CD14-positive monocyte (primary cell): Measurements from ENCODE around the gene HMX1. TPM values are rescaled to one million over a fixed set of nuclear protein-coding genes. Genes with fewer than 3 reads are reported as not detected.

Source experiments
- DNase-seq, 3 donors: peaks; one replicate each; pipeline ENCODE4 v3.0.0-alpha.2; 2011 to 2022
- H2AFZ ChIP-seq: 2 replicates; pipeline ENCODE4 v1.6.0; 2012; ENCODE audit warnings: mild to moderate bottlenecking, low read depth, low read length, inconsistent platforms; ENCODE audit not compliant: insufficient read depth, poor library complexity, severe bottlenecking
- H3K27ac ChIP-seq, 2 donors: 1 replicate in 1 of 2; 2 replicates in 1 of 2; pipeline ENCODE4 v1.5.1; 2012 to 2013; ENCODE audit warnings: low read length in 2 of 2, control low read depth in 1 of 2, inconsistent platforms in 1 of 2, low read depth in 1 of 2, mild to moderate bottlenecking in 1 of 2
- H3K27me3 ChIP-seq, 2 donors: one replicate each; pipeline versions ENCODE4 v1.6.0 to v1.6.1; 2011 to 2013; ENCODE audit warnings: low read length in 2 of 2; ENCODE audit not compliant: control insufficient read depth in 2 of 2, insufficient read depth in 2 of 2
- H3K36me3 ChIP-seq, 2 donors: replicated peaks in 1 of 2; 1 replicate in 1 of 2; 2 replicates in 1 of 2; pipeline versions ENCODE4 v1.5.1 to v1.6.1; 2012 to 2013; ENCODE audit warnings: low read length in 2 of 2, control low read depth in 1 of 2, inconsistent platforms in 1 of 2, mild to moderate bottlenecking in 1 of 2; ENCODE audit not compliant: insufficient read depth in 2 of 2, control insufficient read depth in 1 of 2
- H3K4me1 ChIP-seq, 2 donors: 1 replicate in 1 of 2; 2 replicates in 1 of 2; pipeline versions ENCODE4 v1.5.1 to v1.6.1; 2012 to 2013; ENCODE audit warnings: low read length in 2 of 2, control low read depth in 1 of 2, inconsistent platforms in 1 of 2, mild to moderate bottlenecking in 1 of 2, moderate library complexity in 1 of 2; ENCODE audit not compliant: insufficient read depth in 2 of 2, control insufficient read depth in 1 of 2
- H3K4me2 ChIP-seq: replicated peaks from 2 replicates; pipeline ENCODE3; 2012; ENCODE audit warnings: low read length, moderate library complexity, mild to moderate bottlenecking; ENCODE audit not compliant: poor library complexity, severe bottlenecking; ENCODE audit errors: extremely low read depth
- H3K4me3 ChIP-seq, 3 experiments: fragments of 200-600 bp in 1 of 3; sonication (generic) in 1 of 3; replicated peaks in 1 of 3; 1 replicate in 2 of 3; 2 replicates in 1 of 3; pipeline ENCODE4 v1.5.1; 2011 to 2013; ENCODE audit warnings: low read length in 3 of 3, mild to moderate bottlenecking in 3 of 3, control low read depth in 2 of 3, low read depth in 2 of 3, inconsistent platforms in 1 of 3, moderate library complexity in 1 of 3
- H3K79me2 ChIP-seq: 2 replicates; pipeline ENCODE4 v1.6.0; 2012; ENCODE audit warnings: mild to moderate bottlenecking, control low read depth, inconsistent platforms, low read length, moderate library complexity; ENCODE audit not compliant: insufficient read depth
- H3K9ac ChIP-seq: 2 replicates; pipeline ENCODE4 v1.6.0; 2017; ENCODE audit warnings: low read length, mild to moderate bottlenecking; ENCODE audit not compliant: insufficient read depth, poor library complexity, severe bottlenecking
- H3K9me3 ChIP-seq, 2 donors: replicated peaks in 1 of 2; 1 replicate in 1 of 2; 2 replicates in 1 of 2; pipeline versions ENCODE4 v1.5.1 to v1.6.1; 2012 to 2013; ENCODE audit warnings: low read length in 2 of 2, control low read depth in 1 of 2; ENCODE audit not compliant: control insufficient read depth in 1 of 2, insufficient read depth in 1 of 2
- H4K20me1 ChIP-seq: 2 replicates; pipeline ENCODE4 v1.6.0; 2012; ENCODE audit warnings: mild to moderate bottlenecking, low read length, control low read depth, moderate library complexity; ENCODE audit not compliant: insufficient read depth
- H3K27ac Mint-ChIP-seq, 7 donors: one replicate each; pipeline ENCODE4 v1.8.0; 2020; ENCODE audit warnings: mild to moderate bottlenecking in 7 of 7, mixed read lengths in 7 of 7, moderate library complexity in 6 of 7, inconsistent platforms in 2 of 7
- H3K27me3 Mint-ChIP-seq, 3 donors: one replicate each; pipeline ENCODE4 v1.8.0; 2021 to 2022; ENCODE audit warnings: low read depth in 3 of 3, mild to moderate bottlenecking in 3 of 3, mixed read lengths in 3 of 3, moderate library complexity in 3 of 3, inconsistent platforms in 1 of 3
- H3K36me3 Mint-ChIP-seq, 2 donors: one replicate each; pipeline ENCODE4 v1.8.0; 2020; ENCODE audit warnings: mixed read lengths in 2 of 2, inconsistent platforms in 1 of 2, mild to moderate bottlenecking in 1 of 2
- H3K4me1 Mint-ChIP-seq: one replicate; pipeline ENCODE4 v1.8.0; 2020; ENCODE audit warnings: mild to moderate bottlenecking, mixed read lengths
- H3K4me3 Mint-ChIP-seq, 2 donors: one replicate each; pipeline ENCODE4 v1.8.0; 2020; ENCODE audit warnings: mild to moderate bottlenecking in 2 of 2, mixed read lengths in 2 of 2, moderate library complexity in 1 of 2
- H3K9me3 Mint-ChIP-seq, 7 donors: one replicate each; pipeline ENCODE4 v1.8.0; 2020 to 2022; ENCODE audit warnings: mixed read lengths in 7 of 7, mild to moderate bottlenecking in 6 of 7, moderate library complexity in 6 of 7, inconsistent platforms in 2 of 7
- WGBS: methylation state at CpG from one replicate; pipeline ENCODE4 v1.1.5; 2013; ENCODE audit warnings: missing lambda C conversion rate; ENCODE audit not compliant: insufficient coverage; 5-methylcytosine and 5-hydroxymethylcytosine counted together
- intact Hi-C, 2 donors: fragments of 100-400 bp; cut with micrococcal nuclease; formaldehyde crosslinking; loops; one replicate each; pipeline versions ENCODE4 v1.15.0 to v1.15.1; 2023
- polyA plus RNA-seq, 3 donors: library from polyadenylated mRNA; depleted of rRNA in 1 of 3; unstranded in 2 of 3; stranded (reverse) in 1 of 3; fragments of 300-500 nt in 2 of 3; fragments of >200 nt in 1 of 3; fragmentation: Illumina TruSeq in 2 of 3; gene quantifications; 1 replicate in 2 of 3; 2 replicates in 1 of 3; pipeline ENCODE4 v1.2.3, GENCODE V29; 2012 to 2021
- TF ChIP-seq, protein P1 (sequence below): fragments of 200-600 bp; IDR thresholded peaks from one replicate; pipeline ENCODE4 v1.8.0; 2022; ENCODE audit warnings: antibody characterized with exemption, mild to moderate bottlenecking

Gene HMX1
- polyA plus RNA-seq, 3 donors = not detected

DNA sequence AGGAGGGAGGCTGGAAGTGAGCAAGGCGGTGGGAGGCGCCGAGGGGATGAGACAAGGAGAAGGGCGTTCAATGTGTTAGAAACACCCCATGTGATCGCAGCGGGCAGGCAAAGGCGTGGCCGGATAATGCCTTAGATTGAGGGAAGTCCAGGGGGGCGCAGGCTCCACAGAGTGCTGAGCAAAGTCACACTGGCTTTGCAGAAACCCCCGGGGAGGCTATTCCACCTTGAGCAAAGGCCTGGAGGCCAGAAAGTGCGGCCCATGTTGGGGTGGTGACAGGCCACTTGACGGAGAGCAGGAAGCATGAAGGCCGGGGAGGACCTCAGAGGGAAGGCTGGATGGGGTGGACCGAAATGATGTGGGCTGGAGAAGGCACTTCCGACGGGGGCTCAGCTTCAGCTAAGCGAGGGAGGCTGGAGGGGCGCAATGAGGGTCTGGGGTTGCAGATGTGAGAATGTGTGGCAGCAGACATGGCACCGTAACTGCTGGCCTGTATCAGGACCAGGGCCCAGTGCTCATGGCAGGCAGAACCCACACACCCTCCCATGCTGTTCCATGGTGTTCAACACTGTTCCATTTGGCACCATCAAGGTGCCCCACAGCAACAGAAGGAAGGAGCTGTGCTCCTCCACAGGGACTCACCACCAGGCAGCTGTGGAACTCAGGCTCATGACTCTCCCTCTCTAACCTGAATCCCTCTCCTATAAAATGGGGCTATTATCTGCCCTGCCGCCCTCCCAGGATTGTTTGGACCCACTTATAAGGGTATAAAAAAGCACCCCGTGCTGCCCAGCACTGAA, 50.3 kb downstream of the HMX1 start:
- no peaks in the 10 kb centered on the region for H3K36me3 Mint-ChIP-seq
- DNase-seq = no peak

DNA sequence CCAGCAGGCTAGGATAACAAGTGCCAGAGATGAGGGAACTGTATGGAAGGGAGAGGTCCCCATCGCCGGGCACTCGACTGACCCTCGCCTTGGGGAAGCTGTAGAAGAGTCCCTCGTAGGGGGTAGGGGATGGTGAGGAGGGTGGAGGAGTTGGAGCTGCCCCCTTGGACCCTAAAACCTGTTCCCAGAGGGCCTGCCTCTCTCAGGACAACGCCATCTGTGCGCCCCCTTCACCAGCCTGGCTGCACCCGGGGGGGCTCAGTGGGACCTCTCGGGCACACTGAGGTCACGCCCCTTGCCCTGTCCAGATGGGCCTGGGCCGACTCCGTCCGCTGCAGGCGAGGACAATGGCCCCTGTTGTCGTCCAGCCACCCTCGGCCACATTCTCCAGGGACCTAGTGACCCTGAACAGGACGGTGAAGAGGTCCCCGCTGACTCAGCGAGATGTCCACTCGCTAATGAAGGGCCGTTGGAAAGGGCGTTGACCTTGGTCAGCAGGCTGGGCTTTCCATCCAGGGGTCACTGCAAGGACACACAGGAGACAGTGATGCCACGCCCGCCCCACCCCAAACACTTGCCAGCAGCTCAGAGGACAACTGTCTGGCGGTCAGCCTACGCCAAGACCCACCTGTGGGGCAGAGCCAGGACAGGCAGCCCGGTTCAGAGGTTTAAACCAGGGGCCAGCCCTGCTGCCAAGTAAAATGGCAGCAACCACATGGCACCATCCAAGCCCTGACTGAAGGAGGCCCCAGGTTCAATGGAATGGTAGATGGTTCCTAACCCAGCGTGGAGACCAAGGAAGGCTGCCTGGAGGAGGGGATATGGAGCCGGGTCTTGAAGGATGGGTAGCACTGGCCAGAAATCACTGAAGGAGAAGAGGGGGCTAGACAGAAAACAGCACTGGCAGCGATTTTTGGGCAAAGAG, 51.2 kb downstream of the HMX1 start:
- Histone ChIP-seq H3K4me3 (no peak overlapping the region), H3K4me1 (no peaks in the 10 kb centered on the region), H3K4me2 (no peak overlapping the region), H3K27ac (no peak overlapping the region), H4K20me1 (no peaks in the 10 kb centered on the region), H3K9me3 (no peaks in the 10 kb centered on the region), H3K79me2 (no peaks in the 10 kb centered on the region), H3K9ac (no peak overlapping the region), H2AFZ (no peak overlapping the region), H3K36me3 (no peaks in the 10 kb centered on the region), H3K27me3 (no peaks in the 10 kb centered on the region)
- Mint-ChIP-seq H3K27me3 (peaks cover 12 to 18% (median 13%) of the 10 kb centered on the region in 3 donors), H3K36me3 (no peaks in the 10 kb centered on the region), H3K4me1 (no peaks in the 10 kb centered on the region), H3K27ac (no peak overlapping the region), H3K4me3 (no peak overlapping the region), H3K9me3 (peaks cover 0 to 3% (median 0%) of the 10 kb centered on the region in 7 donors)
- no peak for DNase-seq
- TF ChIP-seq, protein P1, sequence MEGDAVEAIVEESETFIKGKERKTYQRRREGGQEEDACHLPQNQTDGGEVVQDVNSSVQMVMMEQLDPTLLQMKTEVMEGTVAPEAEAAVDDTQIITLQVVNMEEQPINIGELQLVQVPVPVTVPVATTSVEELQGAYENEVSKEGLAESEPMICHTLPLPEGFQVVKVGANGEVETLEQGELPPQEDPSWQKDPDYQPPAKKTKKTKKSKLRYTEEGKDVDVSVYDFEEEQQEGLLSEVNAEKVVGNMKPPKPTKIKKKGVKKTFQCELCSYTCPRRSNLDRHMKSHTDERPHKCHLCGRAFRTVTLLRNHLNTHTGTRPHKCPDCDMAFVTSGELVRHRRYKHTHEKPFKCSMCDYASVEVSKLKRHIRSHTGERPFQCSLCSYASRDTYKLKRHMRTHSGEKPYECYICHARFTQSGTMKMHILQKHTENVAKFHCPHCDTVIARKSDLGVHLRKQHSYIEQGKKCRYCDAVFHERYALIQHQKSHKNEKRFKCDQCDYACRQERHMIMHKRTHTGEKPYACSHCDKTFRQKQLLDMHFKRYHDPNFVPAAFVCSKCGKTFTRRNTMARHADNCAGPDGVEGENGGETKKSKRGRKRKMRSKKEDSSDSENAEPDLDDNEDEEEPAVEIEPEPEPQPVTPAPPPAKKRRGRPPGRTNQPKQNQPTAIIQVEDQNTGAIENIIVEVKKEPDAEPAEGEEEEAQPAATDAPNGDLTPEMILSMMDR = no peak
- intact Hi-C loops = no loop called here
- WGBS = 93% methylated on average over 28 of the region's 30 CpGs

More for the DNA sequence above, 50.3 kb downstream of the HMX1 start:
- Histone ChIP-seq H3K36me3 (no peaks in the 10 kb centered on the region), H3K4me2 (no peak overlapping the region), H4K20me1 (no peaks in the 10 kb centered on the region), H3K27me3 (no peaks in the 10 kb centered on the region), H3K9ac (no peak overlapping the region), H3K4me3 (no peak overlapping the region), H2AFZ (no peak overlapping the region), H3K9me3 (no peaks in the 10 kb centered on the region), H3K27ac (no peak overlapping the region), H3K4me1 (no peaks in the 10 kb centered on the region), H3K79me2 (no peaks in the 10 kb centered on the region)
- WGBS = 89% methylated on average over 17 of the region's 21 CpGs
- Mint-ChIP-seq H3K4me3 (no peak overlapping the region), H3K27ac (no peak overlapping the region), H3K4me1 (no peaks in the 10 kb centered on the region), H3K9me3 (peaks cover 0 to 3% (median 0%) of the 10 kb centered on the region in 7 donors), H3K27me3 (peaks cover 12 to 20% (median 14%) of the 10 kb centered on the region in 3 donors)
- TF ChIP-seq, protein P1 = no peak
- intact Hi-C loops = no loop called here
